ENCODE results near the gene LDLRAD1.
A peak's percentile ranks its signal among the peaks of the same experiment; 100 is the strongest.
"Not testable (repeated sequence)": the region's sequence is repeated elsewhere in the genome, so short reads cannot be mapped to it uniquely, and the experiment has no call there.

LDLRAD1 gene

GRCh38 chr1:54017979-54018378 lies at the start of gene LDLRAD1:
LDLRAD1 (minus strand) TSS chr1:54018186; CDS start chr1:54018112, 74 bp downstream.
- DNase-seq (ENCODE audit: low read depth in 2 of 2), result no peak

- no peak for DNase-seq (ENCODE audit: low read depth in 2 of 2)
These were observed 46.3 kb upstream of the LDLRAD1 start for GRCh38 chr1:54064299-54064698.

DNA sequence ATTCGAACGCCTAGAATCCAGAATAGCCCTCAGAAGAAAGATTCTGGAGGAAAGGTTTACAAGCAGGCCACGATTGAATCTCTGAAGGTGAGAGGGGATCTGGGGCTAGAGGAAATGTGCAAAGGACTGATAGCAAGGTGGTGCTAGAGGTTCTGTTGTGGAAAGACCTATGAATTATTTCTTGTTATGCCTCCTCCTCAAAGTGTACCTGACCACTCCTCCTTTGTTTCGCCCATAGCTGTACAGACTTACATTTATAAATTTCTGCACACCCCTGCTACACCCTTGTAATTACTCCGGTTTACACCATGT lies 36.4 kb upstream of the LDLRAD1 start:
- DNase-seq (ENCODE audit: low read depth in 2 of 2), result no peak

- DNase-seq (ENCODE audit: low read depth in 2 of 2), result no peak
These were observed 35.9 kb upstream of the LDLRAD1 start for GRCh38 chr1:54053745-54054437.

- DNase-seq (ENCODE audit: low read depth in 2 of 2), result peak; percentile 93 to 97
These were observed 35.2 kb upstream of the LDLRAD1 start, which contains the start of the genes TCEANC2 and TMEM59 for GRCh38 chr1:54052934-54053744. TCEANC2 (plus strand) TSS chr1:54053608; CDS start chr1:54054423, 815 bp downstream. TMEM59 (minus strand) TSS chr1:54053204; CDS start chr1:54053188, 16 bp downstream.

DNA sequence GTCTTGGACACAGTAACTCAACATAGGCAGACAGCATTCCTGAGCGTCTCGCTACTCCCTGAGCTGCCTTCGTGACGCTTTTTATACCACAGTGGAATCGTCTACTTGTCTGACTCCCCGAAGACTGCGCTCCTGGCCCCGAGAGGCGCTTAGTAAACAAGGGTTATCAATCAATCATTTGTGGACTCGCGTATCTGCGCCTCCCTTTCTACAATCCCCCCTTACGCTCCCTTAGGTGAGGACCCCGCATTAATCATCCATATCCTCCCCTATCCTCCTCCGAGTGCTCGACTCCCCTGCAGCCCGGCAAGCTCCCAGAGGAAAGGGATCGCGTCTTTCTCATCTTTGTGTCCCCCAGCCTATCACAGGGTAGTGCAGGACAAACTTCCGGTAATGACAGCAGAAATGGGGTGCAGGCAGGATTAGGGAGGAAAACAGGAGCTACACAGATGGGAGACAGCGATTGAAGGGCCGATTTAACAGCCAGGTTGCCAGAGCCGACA lies 34.5 kb upstream of the LDLRAD1 start:
- peak in 1 of 2 donors; percentile 5 for DNase-seq (ENCODE audit: low read depth in 2 of 2)

DNA sequence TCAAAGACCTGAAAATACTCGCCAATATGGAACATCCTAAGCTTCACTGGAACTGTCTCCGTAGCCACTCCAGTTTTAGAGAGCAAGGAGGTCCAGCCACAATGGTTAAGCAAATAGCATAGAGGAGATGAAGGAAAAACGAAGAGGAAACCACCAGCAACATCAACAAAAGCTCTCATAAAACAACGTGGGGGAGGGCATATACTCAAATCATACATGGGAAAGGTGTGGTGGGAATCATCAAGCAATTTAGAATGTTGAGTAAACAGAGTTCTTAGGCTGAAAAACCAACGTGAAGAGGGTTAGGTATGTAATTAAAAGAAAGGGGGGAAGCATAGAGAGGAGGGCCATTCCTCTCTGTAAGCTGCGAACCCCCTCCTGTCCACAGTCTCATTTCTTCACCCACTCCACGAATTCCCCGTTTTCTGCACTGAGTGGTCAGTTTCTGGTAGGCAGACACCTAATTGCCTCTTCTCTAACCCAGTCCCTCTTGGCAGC lies 34.0 kb upstream of the LDLRAD1 start:
- no peak for DNase-seq (ENCODE audit: low read depth in 2 of 2)

DNA sequence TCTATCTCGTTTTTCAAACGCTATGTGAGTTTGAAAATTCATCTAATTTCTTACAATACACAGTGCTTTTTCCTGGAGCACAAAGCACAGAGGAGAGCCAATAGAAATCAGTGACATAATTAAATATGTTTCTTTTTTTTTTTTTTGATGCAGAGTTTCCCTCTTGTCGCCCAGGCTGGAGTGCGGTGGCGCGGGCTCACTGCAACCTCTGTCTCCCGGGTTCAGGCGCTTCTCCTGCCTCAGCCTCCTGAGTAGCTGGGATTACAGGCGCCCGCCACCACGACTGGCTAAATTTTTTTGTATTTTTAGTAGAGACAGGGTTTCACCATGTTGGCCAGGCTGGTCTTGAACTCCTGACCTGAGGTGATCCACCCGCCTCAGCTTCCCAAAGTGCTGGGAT lies 32.4 kb upstream of the LDLRAD1 start:
- not testable (repeated sequence) for DNase-seq (ENCODE audit: low read depth in 2 of 2)

GRCh38 chr1:54047384-54048305 lies 29.7 kb upstream of the LDLRAD1 start:
- DNase-seq (ENCODE audit: low read depth in 2 of 2), result no peak

GRCh38 chr1:54046671-54047383 lies 28.8 kb upstream of the LDLRAD1 start:
- DNase-seq (ENCODE audit: low read depth in 2 of 2), result no peak

DNA sequence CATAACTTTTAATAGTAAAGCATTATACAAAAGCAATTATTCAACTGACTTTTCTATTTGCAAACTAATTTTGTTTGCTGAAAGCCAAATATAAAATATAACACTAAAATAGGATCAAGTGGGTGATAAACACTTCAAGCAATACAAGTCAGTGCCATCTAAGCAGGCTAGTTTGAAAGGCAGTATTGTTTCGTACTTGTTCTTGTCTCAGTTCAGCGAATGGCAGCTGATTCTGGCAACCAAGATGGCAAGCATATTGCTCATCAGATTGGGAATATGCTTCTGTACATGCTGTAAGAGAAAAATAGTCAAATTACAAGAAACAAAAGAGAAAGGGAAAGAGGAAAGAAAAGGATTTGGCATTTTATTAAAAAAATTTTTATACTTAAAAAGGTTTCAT lies 27.5 kb upstream of the LDLRAD1 start:
- no peak for DNase-seq (ENCODE audit: low read depth in 2 of 2)

DNA sequence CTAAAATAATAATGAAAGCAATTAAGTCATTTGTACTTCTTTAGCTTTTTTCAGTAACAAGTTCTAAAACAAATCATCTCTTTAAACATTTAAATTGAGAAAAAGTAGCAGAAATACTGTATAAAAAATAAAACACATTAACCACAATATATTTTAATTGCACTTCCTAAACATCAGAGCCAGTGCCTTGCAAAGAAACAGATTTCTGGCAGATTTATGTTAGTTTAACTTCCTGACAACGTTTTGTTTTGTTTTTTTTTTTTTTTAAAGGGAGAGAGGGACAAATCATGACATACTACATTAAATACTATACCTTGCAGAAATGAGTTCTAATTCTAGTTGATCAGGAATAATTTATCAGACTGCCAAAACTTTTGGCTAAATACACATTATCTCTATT lies 23.8 kb upstream of the LDLRAD1 start:
- no peak for DNase-seq (ENCODE audit: low read depth in 2 of 2)

GRCh38 chr1:54037476-54037875 lies 19.5 kb upstream of the LDLRAD1 start:
- no peak for DNase-seq (ENCODE audit: low read depth in 2 of 2)

GRCh38 chr1:54028306-54029251 lies 10.6 kb upstream of the LDLRAD1 start:
- DNase-seq (ENCODE audit: low read depth in 2 of 2), result no peak

- DNase-seq (ENCODE audit: low read depth in 2 of 2), result no peak
These were observed 9.9 kb upstream of the LDLRAD1 start for GRCh38 chr1:54027848-54028247.

DNA sequence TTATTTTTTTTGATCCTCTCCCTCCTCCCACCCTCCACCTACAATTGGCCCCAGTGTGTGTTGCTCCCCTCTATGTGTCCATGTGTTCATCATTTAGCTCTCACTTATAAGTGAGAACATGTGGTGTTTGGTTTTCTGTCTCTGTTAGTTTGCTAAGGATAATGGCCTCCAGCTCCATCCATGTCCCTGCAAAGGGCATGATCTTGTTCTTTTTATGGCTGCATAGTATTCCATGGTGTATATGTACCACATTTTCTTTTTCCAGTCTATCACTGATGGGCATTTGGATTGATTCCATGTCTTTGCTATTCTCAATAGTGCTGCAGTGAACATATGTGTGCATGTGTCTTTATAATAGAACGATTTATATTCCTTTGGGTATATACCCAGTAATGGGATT lies 6.8 kb upstream of the LDLRAD1 start:
- not testable (repeated sequence) for DNase-seq (ENCODE audit: low read depth in 2 of 2)

GRCh38 chr1:54024358-54024757 lies 6.4 kb upstream of the LDLRAD1 start:
- DNase-seq (ENCODE audit: low read depth in 2 of 2), result no peak

DNA sequence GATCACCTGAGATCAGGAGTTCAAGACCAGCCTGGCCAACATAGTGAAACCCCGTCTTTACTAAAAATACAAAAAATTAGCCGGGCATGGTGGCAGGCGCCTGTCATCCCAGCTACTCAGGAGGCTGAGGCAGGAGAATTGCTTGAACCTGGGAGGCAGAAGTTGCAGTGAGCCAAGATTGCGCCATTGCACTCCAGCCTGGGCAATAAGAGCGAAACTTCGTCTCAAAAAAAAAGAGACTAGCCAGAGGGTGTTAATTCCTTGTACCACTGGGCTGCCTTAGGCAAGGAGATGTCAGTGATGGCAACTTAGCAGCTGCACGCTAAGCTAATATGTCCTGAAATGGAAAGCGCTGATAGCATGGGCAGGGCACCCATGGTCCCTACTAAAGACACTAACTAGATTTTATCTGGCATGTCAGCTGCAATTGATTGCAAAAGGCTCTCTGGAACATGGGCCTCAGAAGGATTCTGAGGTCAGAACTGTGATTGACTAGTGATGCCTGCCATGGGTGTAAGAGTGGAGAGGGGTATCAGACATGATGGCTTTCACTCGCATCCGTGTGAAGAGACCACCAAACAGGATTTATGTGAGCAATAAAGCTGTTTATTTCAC lies 1.7 kb upstream of the LDLRAD1 start:
- not testable (repeated sequence) for DNase-seq (ENCODE audit: low read depth in 2 of 2)

- DNase-seq (ENCODE audit: low read depth in 2 of 2), result no peak
These were observed 649 bp upstream of the LDLRAD1 start for GRCh38 chr1:54018635-54019034.

All from stimulated activated CD8-positive, alpha-beta memory T cell treated with anti-CD3 and anti-CD28 coated beads, Interleukin-15, amount 100 ng/mL, for 4 hours (primary cell).